Activated B cell treated with CpG ODN at 0.5 μM for 24 hours (primary cell): Measurements from ENCODE around the gene ANTXR2. TPM values are rescaled to one million over a fixed set of nuclear protein-coding genes. Genes with fewer than 3 reads are reported as not detected.
"Not testable (repeated sequence)": the region's sequence is repeated elsewhere in the genome, so short reads cannot be mapped to it uniquely, and the experiment has no call there.

Source experiments
- ATAC-seq: fragments of 200-7000 bp; cut with Tn5 transposase; one replicate; pipeline ENCODE4 v1.10.0; 2021; ENCODE audit warnings: low read depth, mild to moderate bottlenecking, moderate library complexity
- CTCF ChIA-PET: fragments of 350-600 bp; sonication (Branson Sonifier 250); formaldehyde crosslinking; loops from one replicate; lab custom pipeline; 2021; ENCODE audit warnings: antibody characterized with exemption; lab: Charles Lee
- POLR2A ChIA-PET: fragments of 350-600 bp; sonication (Branson Sonifier 250); formaldehyde crosslinking; loops from one replicate; lab custom pipeline; 2021; ENCODE audit warnings: antibody characterized with exemption; lab: Charles Lee
- DNase-seq: peaks from one replicate; pipeline ENCODE4 v3.0.0; 2022
- H3K27ac Mint-ChIP-seq: one replicate; pipeline ENCODE4 v1.8.0; 2020; ENCODE audit warnings: mixed read lengths
- H3K27me3 Mint-ChIP-seq: one replicate; pipeline ENCODE4 v1.8.0; 2021; ENCODE audit warnings: mixed read lengths
- H3K36me3 Mint-ChIP-seq: one replicate; pipeline ENCODE4 v1.8.0; 2021; ENCODE audit warnings: low read depth, mixed read lengths
- H3K4me1 Mint-ChIP-seq: one replicate; pipeline ENCODE4 v1.8.0; 2021; ENCODE audit warnings: mixed read lengths
- H3K4me3 Mint-ChIP-seq: one replicate; pipeline ENCODE4 v1.8.0; 2020; ENCODE audit warnings: mild to moderate bottlenecking, mixed read lengths
- H3K9me3 Mint-ChIP-seq: one replicate; pipeline ENCODE4 v1.8.0; 2020; ENCODE audit warnings: mixed read lengths
- CTCF ChIP-seq: fragments of 200-600 bp; IDR thresholded peaks from one replicate; pipeline ENCODE4 v1.8.0; 2022; ENCODE audit warnings: antibody characterized with exemption, mild to moderate bottlenecking
- intact Hi-C: fragments of 100-400 bp; cut with micrococcal nuclease; formaldehyde crosslinking; loops from one replicate; pipeline ENCODE4 v1.15.1; 2024
- total RNA-seq: library from RNA; stranded (reverse); gene quantifications from 2 replicates; pipeline ENCODE4 v1.2.3, GENCODE V29; 2022

ANTXR2 gene
- total RNA-seq, 1 donor from 2014 or later, result 19.6 TPM

GRCh38 chr4:80004319-80004718 is 68.7 kb downstream of the ANTXR2 start:
- DNase-seq (no peak), ATAC-seq (no peak)
- Mint-ChIP-seq H3K9me3 (peaks cover 7% of the 10 kb centered on the region), H3K36me3 (peaks cover 66% of the 10 kb centered on the region), H3K27me3 (no peaks in the 10 kb centered on the region), H3K27ac (peak overlapping the region; percentile 2), H3K4me3 (no peak overlapping the region), H3K4me1 (peaks cover 20% of the 10 kb centered on the region)
- no peak for TF ChIP-seq CTCF
- POLR2A ChIA-PET, result no interaction called here
- CTCF ChIA-PET, result no interaction called here
- intact Hi-C loops, result no loop called here

DNA sequence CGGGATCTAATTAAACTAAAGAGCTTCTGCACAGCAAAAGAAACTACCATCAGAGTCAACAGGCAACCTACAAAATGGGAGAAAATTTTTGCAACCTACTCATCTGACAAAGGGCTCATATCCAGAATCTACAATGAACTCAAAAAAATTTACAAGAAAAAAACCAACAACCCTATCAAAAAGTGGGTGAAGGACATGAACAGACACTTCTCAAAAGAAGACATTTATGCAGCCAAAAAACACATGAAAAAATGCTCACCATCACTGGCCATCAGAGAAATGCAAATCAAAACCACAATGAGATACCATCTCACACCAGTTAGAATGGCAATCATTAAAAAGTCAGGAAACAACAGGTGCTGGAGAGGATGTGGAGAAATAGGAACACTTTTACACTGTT is 70.5 kb downstream of the ANTXR2 start:
- POLR2A ChIA-PET, H3K4me3 Mint-ChIP-seq, CTCF ChIA-PET, H3K9me3 Mint-ChIP-seq, DNase-seq, H3K27ac Mint-ChIP-seq, intact Hi-C loops, H3K27me3 Mint-ChIP-seq, ATAC-seq: not testable (repeated sequence)
- Mint-ChIP-seq H3K4me1 (peaks cover 15% of the 10 kb centered on the region), H3K36me3 (peaks cover 65% of the 10 kb centered on the region)

GRCh38 chr4:79999048-79999447 is 74.0 kb downstream of the ANTXR2 start:
- ATAC-seq, H3K27me3 Mint-ChIP-seq, H3K4me3 Mint-ChIP-seq, CTCF ChIA-PET, DNase-seq, POLR2A ChIA-PET, H3K9me3 Mint-ChIP-seq, H3K27ac Mint-ChIP-seq, intact Hi-C loops, H3K4me1 Mint-ChIP-seq: not testable (repeated sequence)
- peaks cover 53% of the 10 kb centered on the region for H3K36me3 Mint-ChIP-seq

DNA sequence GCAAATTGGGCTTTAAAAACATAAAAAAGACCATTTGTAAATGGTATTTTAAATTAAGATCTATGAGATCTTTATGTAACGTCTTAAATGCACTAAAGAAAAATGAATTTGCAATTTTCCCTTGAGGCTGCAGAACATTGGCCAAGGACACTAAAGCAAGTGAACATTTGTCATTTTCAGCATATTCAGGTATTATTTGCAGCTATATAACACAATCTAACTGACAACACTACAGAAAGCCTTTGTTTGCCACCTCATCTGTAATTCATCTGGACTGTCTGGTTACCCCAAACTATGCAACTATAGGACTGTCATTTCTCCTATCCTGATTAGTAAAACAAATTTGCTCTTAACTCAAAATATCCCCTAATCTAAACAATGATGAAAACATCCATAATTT is 74.8 kb downstream of the ANTXR2 start:
- CTCF ChIA-PET, result no interaction called here
- intact Hi-C loops, result no loop called here
- H3K4me1 Mint-ChIP-seq, result peaks cover 12% of the 10 kb centered on the region
- POLR2A ChIA-PET, result no interaction called here
- TF ChIP-seq CTCF, result no peak
- ATAC-seq, result no peak
- peaks cover 56% of the 10 kb centered on the region for H3K36me3 Mint-ChIP-seq
- no peaks in the 10 kb centered on the region for H3K9me3 Mint-ChIP-seq
- H3K27ac Mint-ChIP-seq, result no peak overlapping the region
- H3K4me3 Mint-ChIP-seq, result no peak overlapping the region
- no peak for DNase-seq
- no peaks in the 10 kb centered on the region for H3K27me3 Mint-ChIP-seq

GRCh38 chr4:79996851-79997250 is 76.2 kb downstream of the ANTXR2 start:
- POLR2A ChIA-PET, result no interaction called here
- ATAC-seq, result no peak
- Mint-ChIP-seq H3K27ac (no peak overlapping the region), H3K27me3 (no peaks in the 10 kb centered on the region), H3K36me3 (peaks cover 55% of the 10 kb centered on the region), H3K4me1 (peaks cover 20% of the 10 kb centered on the region), H3K4me3 (no peak overlapping the region), H3K9me3 (no peaks in the 10 kb centered on the region)
- intact Hi-C loops, result no loop called here
- CTCF ChIA-PET, result no interaction called here
- no peak for TF ChIP-seq CTCF
- no peak for DNase-seq

GRCh38 chr4:79993476-79993875 is 79.6 kb downstream of the ANTXR2 start:
- Mint-ChIP-seq H3K27ac (no peak overlapping the region), H3K9me3 (no peaks in the 10 kb centered on the region), H3K4me1 (peaks cover 46% of the 10 kb centered on the region), H3K36me3 (peaks cover 47% of the 10 kb centered on the region), H3K4me3 (no peak overlapping the region), H3K27me3 (no peaks in the 10 kb centered on the region)
- intact Hi-C loops, result no loop called here
- TF ChIP-seq CTCF, result no peak
- no peak for ATAC-seq
- DNase-seq, result no peak
- POLR2A ChIA-PET, result no interaction called here
- CTCF ChIA-PET, result no interaction called here
